Suprapubic skin (tissue), 4 donors: ENCODE results near the gene MARCHF2.
"Not testable (repeated sequence)": the region's sequence is repeated elsewhere in the genome, so short reads cannot be mapped to it uniquely, and the experiment has no call there.

ENCODE experiments used
- EP300 ChIP-seq: sonication (generic); formaldehyde crosslinking; IDR thresholded peaks from one replicate; pipeline ENCODE4 v1.6.1; 2017; ENCODE audit warnings: antibody characterized with exemption
- POLR2A ChIP-seq, 2 donors: fragments of 450-650 bp; IDR thresholded peaks; one replicate each; pipeline ENCODE4 v1.6.1; 2017; ENCODE audit warnings: antibody characterized with exemption in 2 of 2, mild to moderate bottlenecking in 2 of 2, moderate library complexity in 2 of 2
- POLR2AphosphoS5 ChIP-seq, 3 donors: sonication (generic); formaldehyde crosslinking; IDR thresholded peaks; one replicate each; pipeline ENCODE4 v1.6.1; 2017; ENCODE audit warnings: antibody characterized with exemption in 3 of 3
- TF ChIP-seq, protein P1 (sequence below), 2 donors: fragments of 200-600 bp in 1 of 2; fragments of 450-650 bp in 1 of 2; sonication (generic) in 1 of 2; IDR thresholded peaks; one replicate each; pipeline ENCODE4 v1.5.1; 2016 to 2019; ENCODE audit warnings: antibody characterized with exemption in 2 of 2, mild to moderate bottlenecking in 1 of 2, moderate library complexity in 1 of 2

DNA sequence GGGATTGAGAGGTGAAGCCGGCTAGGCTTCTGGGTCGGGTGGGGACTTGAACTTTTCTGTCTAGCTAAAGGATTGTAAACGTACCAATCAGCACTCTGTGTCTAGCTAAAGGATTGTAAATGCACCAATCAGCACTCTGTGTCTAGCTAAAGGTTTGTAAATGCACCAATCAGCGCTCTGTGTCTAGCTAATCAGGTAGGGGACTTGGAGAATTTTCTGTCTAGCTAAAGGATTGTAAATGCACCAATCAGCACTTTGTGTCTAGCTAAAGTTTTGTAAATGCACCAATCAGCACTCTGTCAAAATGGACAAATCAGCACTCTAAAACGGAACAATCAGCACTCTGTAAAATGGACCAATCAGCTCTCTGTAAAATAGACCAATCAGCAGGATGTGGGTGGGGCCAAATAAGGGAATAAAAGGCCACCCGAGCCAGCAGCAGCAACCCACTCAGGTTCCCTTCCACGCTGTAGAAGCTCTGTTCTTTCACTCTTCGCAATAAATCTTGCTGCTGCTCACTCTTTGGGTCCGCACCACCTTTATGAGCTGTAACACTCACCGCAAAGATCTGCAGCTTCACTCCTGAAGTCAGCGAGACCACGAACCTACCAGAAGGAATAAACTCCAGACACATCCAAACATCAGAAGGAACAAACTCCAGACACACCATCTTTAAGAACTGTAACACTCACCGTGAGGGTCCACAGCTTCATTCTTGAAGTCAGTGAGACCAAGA lies 33.8 kb upstream of the MARCHF2 start:
- not testable (repeated sequence) for TF ChIP-seq POLR2A (IDR thresholded peaks at IDR 0.05); POLR2AphosphoS5 (IDR thresholded peaks at IDR 0.05); EP300
- TF ChIP-seq, protein P1, sequence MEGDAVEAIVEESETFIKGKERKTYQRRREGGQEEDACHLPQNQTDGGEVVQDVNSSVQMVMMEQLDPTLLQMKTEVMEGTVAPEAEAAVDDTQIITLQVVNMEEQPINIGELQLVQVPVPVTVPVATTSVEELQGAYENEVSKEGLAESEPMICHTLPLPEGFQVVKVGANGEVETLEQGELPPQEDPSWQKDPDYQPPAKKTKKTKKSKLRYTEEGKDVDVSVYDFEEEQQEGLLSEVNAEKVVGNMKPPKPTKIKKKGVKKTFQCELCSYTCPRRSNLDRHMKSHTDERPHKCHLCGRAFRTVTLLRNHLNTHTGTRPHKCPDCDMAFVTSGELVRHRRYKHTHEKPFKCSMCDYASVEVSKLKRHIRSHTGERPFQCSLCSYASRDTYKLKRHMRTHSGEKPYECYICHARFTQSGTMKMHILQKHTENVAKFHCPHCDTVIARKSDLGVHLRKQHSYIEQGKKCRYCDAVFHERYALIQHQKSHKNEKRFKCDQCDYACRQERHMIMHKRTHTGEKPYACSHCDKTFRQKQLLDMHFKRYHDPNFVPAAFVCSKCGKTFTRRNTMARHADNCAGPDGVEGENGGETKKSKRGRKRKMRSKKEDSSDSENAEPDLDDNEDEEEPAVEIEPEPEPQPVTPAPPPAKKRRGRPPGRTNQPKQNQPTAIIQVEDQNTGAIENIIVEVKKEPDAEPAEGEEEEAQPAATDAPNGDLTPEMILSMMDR (IDR thresholded peaks at IDR 0.05): not testable (repeated sequence)
